Epithelial cell of esophagus (primary cell): ENCODE results near the gene NRP2.

Source experiments
- DNase-seq: peaks from one replicate; pipeline ENCODE4 v3.0.0; 2010; ENCODE audit warnings: low read depth
- H3K4me3 ChIP-seq: 2 replicates; pipeline ENCODE4 v1.5.1; 2011; ENCODE audit warnings: mild to moderate bottlenecking, low read length, control low read depth
- CTCF ChIP-seq: IDR thresholded peaks from 2 replicates; pipeline ENCODE4 v1.5.1; 2011; ENCODE audit warnings: low read depth, mild to moderate bottlenecking, low read length, control low read depth, inconsistent platforms; ENCODE audit not compliant: insufficient read depth; ENCODE audit errors: missing control alignments

Gene NRP2

GRCh38 chr2:205640716-205641115 is 41.6 kb upstream of the NRP2 start:
- no peak for TF ChIP-seq CTCF
- no peak overlapping the region for H3K4me3 ChIP-seq

GRCh38 chr2:205642599-205643356 is 39.5 kb upstream of the NRP2 start:
- no peak for DNase-seq
- TF ChIP-seq CTCF = no peak
- H3K4me3 ChIP-seq = no peak overlapping the region

More at GRCh38 chr2:205640716-205641115, 41.6 kb upstream of the NRP2 start:
- DNase-seq = no peak

GRCh38 chr2:205643391-205643885 is 38.9 kb upstream of the NRP2 start:
- no peak for TF ChIP-seq CTCF
- H3K4me3 ChIP-seq = no peak overlapping the region
- no peak for DNase-seq

- peak; percentile 81 for DNase-seq
- no peak for TF ChIP-seq CTCF
Observed at GRCh38 chr2:205644018-205644417, 38.3 kb upstream of the NRP2 start.

DNA sequence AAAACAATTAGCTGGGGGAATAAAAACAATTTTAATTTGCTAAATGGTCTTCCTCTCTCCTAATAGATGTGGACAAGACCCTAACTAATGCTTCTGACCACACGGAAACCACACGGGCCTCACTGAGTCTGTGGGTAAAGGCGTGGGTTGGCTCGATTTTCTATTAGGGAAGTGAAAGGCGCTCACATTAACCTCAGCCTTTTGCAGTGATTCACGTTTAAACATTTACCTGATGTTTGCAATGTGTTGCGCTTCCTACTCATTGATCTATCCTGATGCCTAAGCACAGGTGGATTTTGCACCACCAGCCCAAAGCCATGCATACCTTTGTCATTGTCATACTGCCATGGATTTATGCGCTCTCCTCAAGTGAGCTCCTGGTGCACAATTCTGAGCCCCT is 35.6 kb upstream of the NRP2 start:
- H3K4me3 ChIP-seq = no peak overlapping the region
- no peak for TF ChIP-seq CTCF
- no peak for DNase-seq

More at GRCh38 chr2:205644018-205644417, 38.3 kb upstream of the NRP2 start:
- no peak overlapping the region for H3K4me3 ChIP-seq

DNA sequence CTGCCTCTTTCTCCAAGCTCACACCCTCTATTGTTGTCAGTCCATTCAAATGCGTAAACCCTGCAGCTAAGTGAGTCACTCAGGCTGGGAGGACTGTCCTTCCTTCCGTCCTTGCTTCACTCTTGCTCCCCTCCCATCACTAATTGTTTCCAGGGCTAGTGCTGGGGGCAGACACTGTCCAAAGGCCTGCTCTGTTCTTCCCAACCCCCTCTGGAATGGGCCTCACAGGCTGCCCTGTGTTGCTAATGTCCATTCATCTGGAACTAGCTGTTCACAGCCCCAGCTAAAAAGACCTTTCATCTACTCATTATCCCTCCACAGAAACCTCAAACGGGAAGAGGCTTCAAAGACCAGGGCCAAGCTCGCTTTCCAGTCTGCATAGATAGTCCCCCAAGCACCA is 31.9 kb upstream of the NRP2 start:
- H3K4me3 ChIP-seq = no peak overlapping the region
- DNase-seq = peak; percentile 89
- no peak for TF ChIP-seq CTCF

DNA sequence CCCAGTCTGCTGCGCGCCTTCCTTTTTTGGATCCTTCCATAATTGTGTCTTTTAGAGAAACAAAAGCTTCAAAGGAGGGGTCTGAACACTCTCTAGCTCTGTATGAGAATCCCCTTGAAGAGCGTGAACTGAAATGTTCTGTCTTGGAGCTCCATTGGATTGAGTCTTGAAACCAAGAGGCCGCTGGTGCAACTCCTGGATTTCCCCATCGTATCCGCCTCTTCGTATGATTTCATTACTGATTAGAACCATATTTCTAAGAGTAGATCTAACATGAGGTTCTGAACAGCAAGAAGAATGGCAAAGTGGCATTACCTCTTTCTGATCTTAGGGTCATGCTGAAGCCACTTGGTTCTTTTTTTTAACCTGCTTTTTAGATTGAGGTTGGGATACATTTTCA is 31.4 kb upstream of the NRP2 start:
- TF ChIP-seq CTCF = no peak
- H3K4me3 ChIP-seq = no peak overlapping the region
- no peak for DNase-seq
